ENCODE data around the gene ATG14. TPM values are rescaled to one million over a fixed set of nuclear protein-coding genes. Genes with fewer than 3 reads are reported as not detected.

The ATG14 gene
- total and polyA plus RNA-seq, 2 of the 8 experiments (the other 6 are each of a cell fraction or from before 2014, with no cell fraction given): 4.9 to 10.8 TPM

GRCh38 chr14:55355922-55356321, 55.7 kb downstream of the ATG14 start (continued):
- TF ChIP-seq CHD7 (IDR thresholded peaks at IDR 0.05; ENCODE audit: insufficient replicate concordance, low read length): no peak

Data from H1 (cell line).